ENCODE results near the gene HIC1. TPM values are rescaled to one million over a fixed set of nuclear protein-coding genes. Genes with fewer than 3 reads are reported as not detected.

HIC1 gene
- total and polyA plus RNA-seq, 2 experiments from 2014 or later, result 9.4 to 10.2 TPM

- Histone ChIP-seq H3K9me2 (replicated peaks; ENCODE audit: insufficient read depth) (no peaks in the 10 kb centered on the region), H3K4me3 (no peak overlapping the region), H3K27me3 (no peaks in the 10 kb centered on the region), H2AFZ (no peak overlapping the region), H3K79me2 (peaks cover 9% of the 10 kb centered on the region), H3K27ac (no peak overlapping the region), H3K9me3 (ENCODE audit: low read depth) (no peaks in the 10 kb centered on the region), H3K4me2 (no peak overlapping the region), H3K4me1 (ENCODE audit: insufficient read depth) (peaks cover 12% of the 10 kb centered on the region), H3K36me3 (replicated peaks; ENCODE audit: insufficient read depth, low read depth) (no peaks in the 10 kb centered on the region), H4K20me1 (ENCODE audit: insufficient read depth, poor library complexity, severe bottlenecking) (no peaks in the 10 kb centered on the region)
- WGBS (ENCODE audit: low lambda C conversion rate, missing lambda C conversion rate), result 98% methylated on average over 3 of the region's 3 CpGs
- TF ChIP-seq EZH2 (IDR thresholded peaks at IDR 0.05; ENCODE audit: borderline replicate concordance) (no peak), CTCF (IDR thresholded peaks at IDR 0.05; ENCODE audit: poor library complexity) (no peak), EZH2phosphoT487 (IDR thresholded peaks at IDR 0.05; ENCODE audit: low read depth, severe bottlenecking, unreplicated experiment) (no peak)
- no peak for DNase-seq (ENCODE audit: low spot score)
These were observed 52.6 kb downstream of the HIC1 start for GRCh38 chr17:2107506-2107905.

GRCh38 chr17:2108170-2108569 is 53.3 kb downstream of the HIC1 start:
- H2AFZ ChIP-seq, result no peak overlapping the region

GRCh38 chr17:2110436-2110835 is 55.5 kb downstream of the HIC1 start:
- no peaks in the 10 kb centered on the region for H3K9me3 ChIP-seq (ENCODE audit: low read depth)
- H3K4me3 ChIP-seq, result no peak overlapping the region
- H3K36me3 ChIP-seq (replicated peaks; ENCODE audit: insufficient read depth, low read depth), result no peaks in the 10 kb centered on the region
- H3K4me2 ChIP-seq, result no peak overlapping the region
- no peaks in the 10 kb centered on the region for H3K9me2 ChIP-seq (replicated peaks; ENCODE audit: insufficient read depth)
- H4K20me1 ChIP-seq (ENCODE audit: insufficient read depth, poor library complexity, severe bottlenecking), result no peaks in the 10 kb centered on the region
- H3K4me1 ChIP-seq (ENCODE audit: insufficient read depth), result peaks cover 12% of the 10 kb centered on the region
- 92% methylated on average over 6 of the region's 6 CpGs for WGBS (ENCODE audit: low lambda C conversion rate, missing lambda C conversion rate)
- no peak for DNase-seq (ENCODE audit: low spot score)
- no peaks in the 10 kb centered on the region for H3K27me3 ChIP-seq
- peak overlapping the region; percentile 82 for H3K27ac ChIP-seq
- no peak overlapping the region for H2AFZ ChIP-seq
- peaks cover 12% of the 10 kb centered on the region for H3K79me2 ChIP-seq
- TF ChIP-seq EZH2 (IDR thresholded peaks at IDR 0.05; ENCODE audit: borderline replicate concordance) (no peak), CTCF (IDR thresholded peaks at IDR 0.05; ENCODE audit: poor library complexity) (no peak), EZH2phosphoT487 (IDR thresholded peaks at IDR 0.05; ENCODE audit: low read depth, severe bottlenecking, unreplicated experiment) (no peak)

More at GRCh38 chr17:2108170-2108569, 53.3 kb downstream of the HIC1 start:
- Histone ChIP-seq H3K27ac (no peak overlapping the region), H3K4me2 (no peak overlapping the region), H4K20me1 (ENCODE audit: insufficient read depth, poor library complexity, severe bottlenecking) (no peaks in the 10 kb centered on the region), H3K9me3 (ENCODE audit: low read depth) (no peaks in the 10 kb centered on the region), H3K9me2 (replicated peaks; ENCODE audit: insufficient read depth) (no peaks in the 10 kb centered on the region), H3K79me2 (peaks cover 9% of the 10 kb centered on the region), H3K27me3 (no peaks in the 10 kb centered on the region), H3K36me3 (replicated peaks; ENCODE audit: insufficient read depth, low read depth) (no peaks in the 10 kb centered on the region), H3K4me1 (ENCODE audit: insufficient read depth) (peaks cover 12% of the 10 kb centered on the region), H3K4me3 (no peak overlapping the region)
- 93% methylated on average over 8 of the region's 8 CpGs for WGBS (ENCODE audit: low lambda C conversion rate, missing lambda C conversion rate)
- TF ChIP-seq CTCF (IDR thresholded peaks at IDR 0.05; ENCODE audit: poor library complexity) (no peak), EZH2 (IDR thresholded peaks at IDR 0.05; ENCODE audit: borderline replicate concordance) (no peak)
- DNase-seq (ENCODE audit: low spot score), result no peak

- peak overlapping the region; percentile 24 for H3K4me2 ChIP-seq
- peak; percentile 56 for DNase-seq (ENCODE audit: low spot score)
- no peak overlapping the region for H2AFZ ChIP-seq
- no peaks in the 10 kb centered on the region for H3K9me3 ChIP-seq (ENCODE audit: low read depth)
- no peaks in the 10 kb centered on the region for H3K9me2 ChIP-seq (replicated peaks; ENCODE audit: insufficient read depth)
- no peak for TF ChIP-seq EZH2 (IDR thresholded peaks at IDR 0.05; ENCODE audit: borderline replicate concordance)
- TF ChIP-seq CTCF (IDR thresholded peaks at IDR 0.05; ENCODE audit: poor library complexity), result no peak
- TF ChIP-seq EZH2phosphoT487 (IDR thresholded peaks at IDR 0.05; ENCODE audit: low read depth, severe bottlenecking, unreplicated experiment), result no peak
- H3K4me1 ChIP-seq (ENCODE audit: insufficient read depth), result peaks cover 12% of the 10 kb centered on the region
- peaks cover 12% of the 10 kb centered on the region for H3K79me2 ChIP-seq
- no peak overlapping the region for H3K4me3 ChIP-seq
- H3K27me3 ChIP-seq, result no peaks in the 10 kb centered on the region
- H3K36me3 ChIP-seq (replicated peaks; ENCODE audit: insufficient read depth, low read depth), result no peaks in the 10 kb centered on the region
- peak overlapping the region; percentile 82 for H3K27ac ChIP-seq
- no peaks in the 10 kb centered on the region for H4K20me1 ChIP-seq (ENCODE audit: insufficient read depth, poor library complexity, severe bottlenecking)
- WGBS (ENCODE audit: low lambda C conversion rate, missing lambda C conversion rate), result 54% methylated on average over 5 of the region's 5 CpGs
These were observed 56.8 kb downstream of the HIC1 start for GRCh38 chr17:2111691-2112090.
